Measurements from ENCODE around the gene HSPE1. TPM values are rescaled to one million over a fixed set of nuclear protein-coding genes. Genes with fewer than 3 reads are reported as not detected.
A peak's percentile ranks its signal among the peaks of the same experiment; 100 is the strongest.
"Not testable (repeated sequence)": the region's sequence is repeated elsewhere in the genome, so short reads cannot be mapped to it uniquely, and the experiment has no call there.

The HSPE1 gene
- total RNA-seq, 1 experiment from 2014 or later, result 454 TPM

DNA sequence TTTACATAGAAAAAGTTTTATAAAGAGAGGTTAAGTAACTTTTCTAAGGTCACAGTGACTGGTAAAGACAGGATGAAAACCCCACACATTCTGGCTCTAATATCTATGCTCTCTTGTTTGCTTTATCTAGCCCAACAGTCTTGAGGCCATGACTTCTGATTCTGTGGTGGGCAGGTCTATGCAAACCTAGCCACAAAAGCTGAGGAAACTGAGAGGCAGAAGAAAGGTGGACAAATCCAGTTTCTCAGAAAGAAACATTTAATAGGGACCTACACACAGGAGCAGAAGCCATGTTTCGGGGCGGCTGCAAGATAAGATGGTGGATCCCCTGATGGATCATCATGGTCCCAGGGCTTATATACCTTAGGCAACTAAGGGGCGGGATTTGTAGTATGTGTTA, 22.4 kb upstream of the HSPE1 start:
- Mint-ChIP-seq H3K9me3 (ENCODE audit: low read depth, unreplicated experiment) (no peaks in the 10 kb centered on the region), H3K4me3 (ENCODE audit: low read depth, unreplicated experiment) (no peak overlapping the region), H3K27me3 (ENCODE audit: unreplicated experiment) (no peaks in the 10 kb centered on the region), H3K36me3 (ENCODE audit: insufficient read depth, unreplicated experiment) (peaks cover 40% of the 10 kb centered on the region), H3K4me1 (ENCODE audit: low read depth, unreplicated experiment) (no peaks in the 10 kb centered on the region), H3K27ac (ENCODE audit: unreplicated experiment) (no peak overlapping the region)
- no peak for DNase-seq
- no TSS peak for BruUV-seq (replicated peaks)
- no peak for TF ChIP-seq CTCF (IDR thresholded peaks at IDR 0.05; ENCODE audit: unreplicated experiment)
- CTCF ChIA-PET, result no interaction called here
- intact Hi-C loops (cut with micrococcal nuclease; ENCODE audit: unreplicated experiment), result no loop called here

GRCh38 chr2:197480165-197481036, 19.8 kb upstream of the HSPE1 start:
- no peak overlapping the region for H3K4me3 Mint-ChIP-seq (ENCODE audit: low read depth, unreplicated experiment)
- BruUV-seq (replicated peaks), result no TSS peak
- peaks cover 2% of the 10 kb centered on the region for H3K9me3 Mint-ChIP-seq (ENCODE audit: low read depth, unreplicated experiment)
- intact Hi-C loops (cut with micrococcal nuclease; ENCODE audit: unreplicated experiment), result no loop called here
- no peak for TF ChIP-seq CTCF (IDR thresholded peaks at IDR 0.05; ENCODE audit: unreplicated experiment)
- no peak for DNase-seq
- no peaks in the 10 kb centered on the region for H3K4me1 Mint-ChIP-seq (ENCODE audit: low read depth, unreplicated experiment)
- peaks cover 50% of the 10 kb centered on the region for H3K36me3 Mint-ChIP-seq (ENCODE audit: insufficient read depth, unreplicated experiment)
- CTCF ChIA-PET, result no interaction called here
- no peaks in the 10 kb centered on the region for H3K27me3 Mint-ChIP-seq (ENCODE audit: unreplicated experiment)
- H3K27ac Mint-ChIP-seq (ENCODE audit: unreplicated experiment), result no peak overlapping the region

DNA sequence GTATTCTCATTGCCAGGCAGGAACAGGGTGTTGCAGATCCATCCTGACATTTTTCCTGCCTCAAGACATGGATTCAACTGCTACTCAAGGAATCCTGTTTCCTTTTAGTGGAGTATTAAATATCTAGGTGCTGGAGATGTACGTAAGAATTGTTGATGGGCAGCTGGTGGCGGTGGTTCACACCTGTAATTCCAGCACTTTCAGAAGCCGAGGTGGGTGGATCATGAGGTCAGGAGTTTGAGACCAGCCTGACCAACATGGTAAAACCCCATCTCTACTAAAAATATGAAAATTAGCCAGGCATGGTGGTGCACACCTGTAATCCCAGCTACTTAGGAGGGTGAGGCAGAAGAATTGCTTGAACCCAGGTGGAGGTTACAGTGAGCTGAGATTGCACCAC, 15.9 kb upstream of the HSPE1 start:
- intact Hi-C loops (cut with micrococcal nuclease; ENCODE audit: unreplicated experiment); H3K27ac Mint-ChIP-seq (ENCODE audit: unreplicated experiment); BruUV-seq (replicated peaks); H3K4me1 Mint-ChIP-seq (ENCODE audit: low read depth, unreplicated experiment); DNase-seq; H3K9me3 Mint-ChIP-seq (ENCODE audit: low read depth, unreplicated experiment); H3K27me3 Mint-ChIP-seq (ENCODE audit: unreplicated experiment); H3K4me3 Mint-ChIP-seq (ENCODE audit: low read depth, unreplicated experiment): not testable (repeated sequence)
- peaks cover 73% of the 10 kb centered on the region for H3K36me3 Mint-ChIP-seq (ENCODE audit: insufficient read depth, unreplicated experiment)
- CTCF ChIA-PET, result interaction anchor here (0.6 kb wide), 1 partner anchor 690 kb away, joined by 3 read pairs; no protein-coding TSS in a partner anchor

- Mint-ChIP-seq H3K27me3 (ENCODE audit: unreplicated experiment) (no peaks in the 10 kb centered on the region), H3K9me3 (ENCODE audit: low read depth, unreplicated experiment) (peaks cover 5% of the 10 kb centered on the region), H3K27ac (ENCODE audit: unreplicated experiment) (peak overlapping the region; percentile 62), H3K4me1 (ENCODE audit: low read depth, unreplicated experiment) (no peaks in the 10 kb centered on the region), H3K36me3 (ENCODE audit: insufficient read depth, unreplicated experiment) (peaks cover 90% of the 10 kb centered on the region), H3K4me3 (ENCODE audit: low read depth, unreplicated experiment) (no peak overlapping the region)
- TF ChIP-seq CTCF (IDR thresholded peaks at IDR 0.05; ENCODE audit: unreplicated experiment), result no peak
- intact Hi-C loops (cut with micrococcal nuclease; ENCODE audit: unreplicated experiment), result loop anchor here (5.0 kb wide), 1 partner anchor 84 kb away; no protein-coding TSS in a partner anchor
- BruUV-seq (replicated peaks), result no TSS peak
- no peak for DNase-seq
- CTCF ChIA-PET, result no interaction called here
These were observed 14.0 kb upstream of the HSPE1 start for GRCh38 chr2:197486175-197486574.

DNA sequence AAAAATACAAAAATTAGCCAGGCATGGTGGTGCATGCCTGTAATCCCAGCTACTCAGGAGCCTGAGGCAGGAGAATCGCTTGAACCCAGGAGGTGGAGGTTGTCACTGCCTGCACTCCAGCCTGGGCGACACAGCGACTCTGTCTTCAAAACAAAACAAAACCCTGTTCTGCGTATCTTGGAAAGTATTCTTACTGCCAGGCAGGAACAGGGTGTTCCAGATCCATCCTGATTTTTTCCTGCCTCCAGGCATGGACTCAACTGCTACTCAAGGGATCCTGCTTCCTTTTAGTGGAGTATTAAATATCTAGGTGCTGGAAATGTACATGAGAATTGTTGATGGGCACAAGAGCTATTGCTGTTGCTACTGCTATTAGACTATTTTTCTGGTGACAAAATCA, 12.8 kb upstream of the HSPE1 start:
- no TSS peak for BruUV-seq (replicated peaks)
- Mint-ChIP-seq H3K4me1 (ENCODE audit: low read depth, unreplicated experiment) (no peaks in the 10 kb centered on the region), H3K36me3 (ENCODE audit: insufficient read depth, unreplicated experiment) (peaks cover 90% of the 10 kb centered on the region), H3K27me3 (ENCODE audit: unreplicated experiment) (no peaks in the 10 kb centered on the region), H3K27ac (ENCODE audit: unreplicated experiment) (no peak overlapping the region), H3K9me3 (ENCODE audit: low read depth, unreplicated experiment) (peaks cover 5% of the 10 kb centered on the region), H3K4me3 (ENCODE audit: low read depth, unreplicated experiment) (no peak overlapping the region)
- TF ChIP-seq CTCF (IDR thresholded peaks at IDR 0.05; ENCODE audit: unreplicated experiment), result no peak
- CTCF ChIA-PET, result no interaction called here
- intact Hi-C loops (cut with micrococcal nuclease; ENCODE audit: unreplicated experiment), result loop anchor here (5.0 kb wide), 1 partner anchor 85 kb away; no protein-coding TSS in a partner anchor
- no peak for DNase-seq

Data from Calu3 (cell line).